Measurements from ENCODE around the gene PLA2G2D.

- TF ChIP-seq ARNTL (CRISPR knock-in tag; IDR thresholded peaks at IDR 0.05; ENCODE audit: borderline replicate concordance, low read depth) (no peak), ZFP3 (CRISPR knock-in tag; IDR thresholded peaks at IDR 0.05) (no peak), ISL1 (CRISPR knock-in tag; IDR thresholded peaks at IDR 0.05) (no peak), PATZ1 (CRISPR knock-in tag; IDR thresholded peaks at IDR 0.05; ENCODE audit: borderline replicate concordance) (no peak), PPARA (CRISPR knock-in tag; IDR thresholded peaks at IDR 0.05; ENCODE audit: borderline replicate concordance) (no peak), ZNF8 (CRISPR knock-in tag; IDR thresholded peaks at IDR 0.05) (no peak), BACH2 (CRISPR knock-in tag; IDR thresholded peaks at IDR 0.05; ENCODE audit: borderline replicate concordance) (no peak), CSRNP3 (CRISPR knock-in tag; IDR thresholded peaks at IDR 0.05) (no peak), ZC3H10 (CRISPR knock-in tag; IDR thresholded peaks at IDR 0.05) (no peak), CREB5 (CRISPR knock-in tag; IDR thresholded peaks at IDR 0.05; ENCODE audit: low read depth) (no peak), ZNF70 (CRISPR knock-in tag; IDR thresholded peaks at IDR 0.05) (no peak), RARB (CRISPR knock-in tag; IDR thresholded peaks at IDR 0.05) (no peak), SNAI2 (CRISPR knock-in tag; IDR thresholded peaks at IDR 0.05) (no peak), TOX (CRISPR knock-in tag; IDR thresholded peaks at IDR 0.05; ENCODE audit: borderline replicate concordance) (no peak)
Observed at GRCh38 chr1:20153000-20153418, 33.7 kb upstream of the PLA2G2D start.
